Neural crest cell (in vitro differentiated cells): ENCODE data around the gene TSPAN1. TPM values are rescaled to one million over a fixed set of nuclear protein-coding genes. Genes with fewer than 3 reads are reported as not detected.

ENCODE experiments used
- DNase-seq: peaks from one replicate; pipeline ENCODE4 v3.0.0; 2021; ENCODE audit warnings: low read depth, mixed read lengths, low spot score
- H3K27ac Mint-ChIP-seq: one replicate; pipeline ENCODE4 v1.8.0; 2021; ENCODE audit warnings: mild to moderate bottlenecking, mixed read lengths; ENCODE audit not compliant: unreplicated experiment
- H3K27me3 Mint-ChIP-seq: 2 replicates; pipeline ENCODE4 v1.8.0; 2021; ENCODE audit warnings: low read depth, mild to moderate bottlenecking, mixed read lengths
- H3K36me3 Mint-ChIP-seq: 2 replicates; pipeline ENCODE4 v1.8.0; 2021; ENCODE audit warnings: low read depth, mild to moderate bottlenecking, mixed read lengths
- H3K4me1 Mint-ChIP-seq: 2 replicates; pipeline ENCODE4 v1.8.0; 2021; ENCODE audit warnings: mixed read lengths
- H3K4me3 Mint-ChIP-seq: one replicate; pipeline ENCODE4 v1.8.0; 2021; ENCODE audit warnings: mild to moderate bottlenecking, mixed read lengths
- H3K9me3 Mint-ChIP-seq: 2 replicates; pipeline ENCODE4 v1.8.0; 2021; ENCODE audit warnings: mixed read lengths
- CTCF ChIP-seq: fragments of 200-600 bp; sonication (generic); conservative IDR thresholded peaks from 2 replicates; pipeline ENCODE4 v1.5.0; 2021; ENCODE audit warnings: antibody characterized with exemption, mild to moderate bottlenecking
- total RNA-seq: library from RNA; stranded (reverse); gene quantifications from 2 replicates; pipeline ENCODE4 v1.2.1, GENCODE V29; 2021

The TSPAN1 gene
- total RNA-seq, 1 donor from 2014 or later: not detected

- Mint-ChIP-seq H3K4me3 (peak overlapping the region; percentile 94), H3K27me3 (no peaks in the 10 kb centered on the region), H3K9me3 (no peaks in the 10 kb centered on the region), H3K27ac (peak overlapping the region; percentile 100), H3K4me1 (peaks cover 58% of the 10 kb centered on the region), H3K36me3 (peaks cover 4% of the 10 kb centered on the region)
- DNase-seq: peak; percentile 19
- no peak for TF ChIP-seq CTCF
These were observed 43.0 kb upstream of the TSPAN1 start for GRCh38 chr1:46131712-46132528.

- TF ChIP-seq CTCF: no peak
- Mint-ChIP-seq H3K4me1 (peaks cover 61% of the 10 kb centered on the region), H3K27ac (peak within 1 kb of the TSS; percentile 100), H3K27me3 (no peaks in the 10 kb centered on the region), H3K9me3 (no peaks in the 10 kb centered on the region), H3K4me3 (peak within 1 kb of the TSS; percentile 94), H3K36me3 (peaks cover 2% of the 10 kb centered on the region)
- DNase-seq: peak; percentile 93
These were observed 42.2 kb upstream of the TSPAN1 start, which contains the start of gene PIK3R3 for GRCh38 chr1:46132529-46133180. PIK3R3 (minus strand) TSS chr1:46132629; CDS start chr1:46131952, 677 bp downstream.

GRCh38 chr1:46133181-46133658, 41.7 kb upstream of the TSPAN1 start:
- peak overlapping the region; percentile 100 for H3K27ac Mint-ChIP-seq
- no peaks in the 10 kb centered on the region for H3K36me3 Mint-ChIP-seq
- H3K27me3 Mint-ChIP-seq: no peaks in the 10 kb centered on the region
- H3K4me1 Mint-ChIP-seq: peaks cover 61% of the 10 kb centered on the region
- peak overlapping the region; percentile 94 for H3K4me3 Mint-ChIP-seq
- TF ChIP-seq CTCF: no peak
- no peak for DNase-seq
- no peaks in the 10 kb centered on the region for H3K9me3 Mint-ChIP-seq

GRCh38 chr1:46133781-46134350, 41.0 kb upstream of the TSPAN1 start:
- TF ChIP-seq CTCF: no peak
- H3K9me3 Mint-ChIP-seq: no peaks in the 10 kb centered on the region
- peak overlapping the region; percentile 94 for H3K4me3 Mint-ChIP-seq
- peaks cover 58% of the 10 kb centered on the region for H3K4me1 Mint-ChIP-seq
- no peak for DNase-seq
- H3K27me3 Mint-ChIP-seq: no peaks in the 10 kb centered on the region
- no peaks in the 10 kb centered on the region for H3K36me3 Mint-ChIP-seq
- H3K27ac Mint-ChIP-seq: peak overlapping the region; percentile 100

GRCh38 chr1:46134660-46135331, 40.1 kb upstream of the TSPAN1 start:
- H3K27me3 Mint-ChIP-seq: no peaks in the 10 kb centered on the region
- peaks cover 49% of the 10 kb centered on the region for H3K4me1 Mint-ChIP-seq
- TF ChIP-seq CTCF: no peak
- H3K27ac Mint-ChIP-seq: no peak overlapping the region
- no peak for DNase-seq
- no peak overlapping the region for H3K4me3 Mint-ChIP-seq
- no peaks in the 10 kb centered on the region for H3K36me3 Mint-ChIP-seq
- H3K9me3 Mint-ChIP-seq: no peaks in the 10 kb centered on the region
